Kidney (tissue), 14 donors: ENCODE data around the gene IQSEC1. TPM values are rescaled to one million over a fixed set of nuclear protein-coding genes. Genes with fewer than 3 reads are reported as not detected.

Experiments used
- DNase-seq, 5 donors: peaks; one replicate each; pipeline ENCODE4 v3.0.0-alpha.2; 2013 to 2020
- FAIRE-seq: peaks from 2 replicates; lab custom pipeline; 2012; peaks lifted over from hg19 to GRCh38; lab: Jason Lieb, UNC
- H3K27ac ChIP-seq, 2 donors: one replicate each; pipeline ENCODE4 v1.7.0; 2013; ENCODE audit warnings: low read depth in 2 of 2, low read length in 2 of 2, inconsistent platforms in 1 of 2
- H3K27me3 ChIP-seq: one replicate; pipeline ENCODE4 v1.7.1; 2013; ENCODE audit warnings: low read length, inconsistent platforms; ENCODE audit not compliant: control insufficient read depth, insufficient read depth
- H3K36me3 ChIP-seq, 3 donors: one replicate each; pipeline versions ENCODE4 v1.7.0 to v1.7.1; 2013; ENCODE audit warnings: low read length in 3 of 3, control low read depth in 1 of 3, inconsistent platforms in 1 of 3; ENCODE audit not compliant: insufficient read depth in 3 of 3, control insufficient read depth in 2 of 3
- H3K4me1 ChIP-seq, 3 donors: one replicate each; pipeline versions ENCODE4 v1.7.0 to v1.7.1; 2013; ENCODE audit warnings: low read length in 3 of 3, inconsistent platforms in 1 of 3, low read depth in 1 of 3; ENCODE audit not compliant: control insufficient read depth in 2 of 3, insufficient read depth in 2 of 3
- H3K4me3 ChIP-seq, 3 donors: one replicate each; pipeline versions ENCODE4 v1.7.0 to v1.8.1; 2013; ENCODE audit warnings: low read length in 3 of 3, control low read depth in 1 of 3, inconsistent platforms in 1 of 3
- H3K9ac ChIP-seq, 3 donors: one replicate each; pipeline versions ENCODE4 v1.7.0 to v1.7.1; 2013; ENCODE audit warnings: low read length in 3 of 3, control low read depth in 1 of 3, inconsistent platforms in 1 of 3
- H3K9me3 ChIP-seq, 3 donors: one replicate each; pipeline versions ENCODE4 v1.7.0 to v1.7.1; 2013; ENCODE audit warnings: low read length in 3 of 3, control low read depth in 1 of 3, inconsistent platforms in 1 of 3; ENCODE audit not compliant: control insufficient read depth in 2 of 3, insufficient read depth in 1 of 3
- intact Hi-C: fragments of 100-400 bp; cut with DNase I; formaldehyde crosslinking; loops from one replicate; pipeline ENCODE4 v1.11.1; 2022
- polyA plus RNA-seq: library from polyadenylated mRNA; stranded (reverse); fragments of 350-450 nt; fragmentation: Illumina TruSeq; extraction: RNeasy Lipid Tissue Mini Kit (QIAGEN cat#74804); gene quantifications from one replicate; pipeline ENCODE4 v1.2.3, GENCODE V29; 2014; ENCODE audit warnings: low read depth, low replicate concordance; ENCODE audit not compliant: insufficient read depth
- total RNA-seq: library from RNA; stranded (reverse); fragmentation: NEBNext Ultra II Directional; extraction: Animal tissue kit (Norgen Biotek cat#: 25700); gene quantifications from one replicate; pipeline ENCODE4 v1.2.1, GENCODE V29; 2021
- TF ChIP-seq, protein P1 (sequence below): IDR thresholded peaks from 3 replicates; pipeline ENCODE4 v1.5.1; 2012; ENCODE audit warnings: mild to moderate bottlenecking, moderate library complexity, borderline replicate concordance; ENCODE audit not compliant: insufficient read depth; ENCODE audit errors: extremely low read depth
- donor health status: control.
- donor health status: control.
- donor health status: control.
- donor health status: control.
- donor health status: control.
- donor health status: DM: yes; HTN: yes; CAD: no.
- donor health status: Normal renal cell carcinoma (clear cell type).

IQSEC1 gene
- total and polyA plus RNA-seq, 2 donors from 2014 or later: 15.1 to 45.7 TPM

GRCh38 chr3:13031621-13032020 is 41.6 kb downstream of the IQSEC1 start:
- Histone ChIP-seq H3K36me3 (no peaks in the 10 kb centered on the region), H3K9me3 (no peaks in the 10 kb centered on the region), H3K4me3 (no peak overlapping the region), H3K9ac (no peak overlapping the region), H3K27me3 (no peaks in the 10 kb centered on the region), H3K4me1 (no peaks in the 10 kb centered on the region), H3K27ac (no peak overlapping the region)
- TF ChIP-seq, protein P1, sequence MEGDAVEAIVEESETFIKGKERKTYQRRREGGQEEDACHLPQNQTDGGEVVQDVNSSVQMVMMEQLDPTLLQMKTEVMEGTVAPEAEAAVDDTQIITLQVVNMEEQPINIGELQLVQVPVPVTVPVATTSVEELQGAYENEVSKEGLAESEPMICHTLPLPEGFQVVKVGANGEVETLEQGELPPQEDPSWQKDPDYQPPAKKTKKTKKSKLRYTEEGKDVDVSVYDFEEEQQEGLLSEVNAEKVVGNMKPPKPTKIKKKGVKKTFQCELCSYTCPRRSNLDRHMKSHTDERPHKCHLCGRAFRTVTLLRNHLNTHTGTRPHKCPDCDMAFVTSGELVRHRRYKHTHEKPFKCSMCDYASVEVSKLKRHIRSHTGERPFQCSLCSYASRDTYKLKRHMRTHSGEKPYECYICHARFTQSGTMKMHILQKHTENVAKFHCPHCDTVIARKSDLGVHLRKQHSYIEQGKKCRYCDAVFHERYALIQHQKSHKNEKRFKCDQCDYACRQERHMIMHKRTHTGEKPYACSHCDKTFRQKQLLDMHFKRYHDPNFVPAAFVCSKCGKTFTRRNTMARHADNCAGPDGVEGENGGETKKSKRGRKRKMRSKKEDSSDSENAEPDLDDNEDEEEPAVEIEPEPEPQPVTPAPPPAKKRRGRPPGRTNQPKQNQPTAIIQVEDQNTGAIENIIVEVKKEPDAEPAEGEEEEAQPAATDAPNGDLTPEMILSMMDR: no peak
- DNase-seq (no peak), FAIRE-seq (no peak)
- intact Hi-C loops: no loop called here

DNA sequence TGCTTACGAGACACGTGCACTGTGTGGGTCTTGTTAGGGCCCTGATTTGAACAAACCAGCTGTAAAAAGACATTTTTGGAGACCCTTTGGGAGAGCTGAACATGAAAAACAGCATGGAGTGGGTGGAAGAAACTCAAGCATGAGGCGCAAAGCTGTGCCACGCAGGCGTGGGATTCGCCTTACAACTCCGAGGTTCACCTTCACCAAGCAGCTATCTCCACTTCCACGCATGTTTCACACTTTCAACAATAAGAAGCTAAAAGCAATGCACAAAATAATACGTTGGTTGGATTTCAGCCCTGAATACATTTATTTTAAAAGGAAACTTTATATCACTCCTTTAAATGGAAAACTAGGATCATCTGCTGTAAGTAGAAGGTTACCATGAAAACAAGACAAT is 42.5 kb downstream of the IQSEC1 start:
- DNase-seq (no peak), FAIRE-seq (no peak)
- Histone ChIP-seq H3K9me3 (no peaks in the 10 kb centered on the region), H3K27ac (no peak overlapping the region), H3K4me3 (no peak overlapping the region), H3K36me3 (no peaks in the 10 kb centered on the region), H3K27me3 (no peaks in the 10 kb centered on the region), H3K4me1 (no peaks in the 10 kb centered on the region), H3K9ac (no peak overlapping the region)
- TF ChIP-seq, protein P1: no peak
- intact Hi-C loops: no loop called here

DNA sequence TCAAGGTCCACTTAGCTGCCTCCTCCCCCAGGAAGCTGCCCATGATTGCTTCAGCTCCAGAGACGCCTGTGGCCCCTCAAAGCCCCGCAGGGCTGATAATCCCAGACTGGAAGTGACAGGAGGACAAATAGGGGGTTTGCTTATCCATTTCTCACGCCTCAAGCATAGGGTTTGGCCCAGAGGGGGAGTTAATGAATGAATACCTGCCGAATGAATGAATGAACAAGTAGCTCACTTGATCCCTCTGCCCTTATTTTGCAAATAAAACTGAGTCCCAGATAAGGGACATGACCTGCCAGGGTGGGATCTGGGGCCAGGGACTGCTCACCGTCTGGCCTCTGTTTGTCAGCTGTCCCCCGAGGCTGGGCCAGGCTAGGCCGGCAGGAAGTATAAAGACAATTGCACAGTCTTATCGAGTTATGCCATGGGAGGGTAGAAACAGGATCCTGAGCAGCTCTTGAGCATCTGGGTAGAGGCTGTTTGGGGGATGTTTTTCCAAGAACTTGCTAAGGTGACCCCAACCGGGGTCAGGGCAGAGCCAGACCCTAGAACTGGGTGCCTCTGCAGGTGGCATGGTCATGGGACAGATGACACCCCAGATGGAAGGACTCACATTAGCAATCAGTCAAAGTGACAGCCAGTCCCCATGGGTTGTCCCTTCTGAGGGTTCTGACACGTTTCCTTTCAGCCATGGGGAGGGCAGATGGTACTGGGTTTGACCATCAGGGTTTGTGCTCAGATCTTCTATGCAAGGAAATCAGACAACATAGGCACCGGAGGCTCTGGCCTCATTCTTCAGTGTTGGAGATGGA is 45.0 kb downstream of the IQSEC1 start:
- no peaks in the 10 kb centered on the region for H3K9me3 ChIP-seq
- H3K4me1 ChIP-seq: no peaks in the 10 kb centered on the region
- H3K27me3 ChIP-seq: no peaks in the 10 kb centered on the region
- peak in 1 of 5 donors; percentile 39 for DNase-seq
- intact Hi-C loops: no loop called here
- FAIRE-seq: no peak
- no peaks in the 10 kb centered on the region for H3K36me3 ChIP-seq
- TF ChIP-seq, protein P1: no peak
- H3K9ac ChIP-seq: no peak overlapping the region
- no peak overlapping the region for H3K4me3 ChIP-seq
- no peak overlapping the region for H3K27ac ChIP-seq
